ENCODE measurements around the gene TTBK1. TPM values are rescaled to one million over a fixed set of nuclear protein-coding genes. Genes with fewer than 3 reads are reported as not detected.

TTBK1 gene
- polyA plus RNA-seq, 1 donor from 2014 or later = 4.2 TPM

DNA sequence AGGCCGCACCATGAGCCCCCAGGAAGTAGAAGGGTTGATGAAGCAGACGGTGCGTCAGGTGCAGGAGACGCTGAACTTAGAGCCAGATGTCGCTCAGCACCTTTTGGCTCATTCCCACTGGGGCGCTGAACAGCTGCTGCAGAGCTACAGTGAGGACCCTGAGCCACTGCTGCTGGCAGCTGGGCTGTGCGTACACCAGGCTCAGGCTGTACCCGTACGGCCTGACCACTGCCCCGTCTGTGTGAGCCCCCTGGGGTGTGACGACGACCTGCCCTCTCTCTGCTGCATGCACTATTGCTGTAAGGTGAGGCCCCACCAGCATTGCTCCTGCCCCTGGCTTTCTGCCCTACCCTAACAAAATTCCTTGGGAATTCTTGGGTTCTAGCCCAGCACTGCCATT lies 27.1 kb upstream of the TTBK1 start:
- Histone ChIP-seq H3F3A (ENCODE audit: insufficient read depth, low read length, poor library complexity, severe bottlenecking) (no peaks in the 10 kb centered on the region), H3K36me3 (ENCODE audit: insufficient read depth, low read length) (no peaks in the 10 kb centered on the region), H3K79me2 (replicated peaks; ENCODE audit: insufficient read depth, low read length) (no peaks in the 10 kb centered on the region), H3K27ac (ENCODE audit: low read length) (no peak overlapping the region), H3K9ac (ENCODE audit: low read length) (no peak overlapping the region), H3K9me3 (ENCODE audit: low read length) (no peaks in the 10 kb centered on the region), H3K27me3 (ENCODE audit: insufficient read depth, low read depth, low read length) (no peaks in the 10 kb centered on the region), H3K4me3 (ENCODE audit: low read length) (no peak overlapping the region), H3K9me2 (ENCODE audit: insufficient read depth, low read length) (no peaks in the 10 kb centered on the region), H3K4me2 (ENCODE audit: low read length) (no peak overlapping the region), H4K20me1 (ENCODE audit: insufficient read depth) (no peaks in the 10 kb centered on the region), H2AFZ (ENCODE audit: low read depth, low read length) (no peak overlapping the region)
- TF ChIP-seq EP300 (conservative IDR thresholded peaks at IDR 0.05; ENCODE audit: poor library complexity, severe bottlenecking) (no peak), SMC3 (conservative IDR thresholded peaks at IDR 0.05; ENCODE audit: poor library complexity) (no peak), POLR2AphosphoS5 (IDR thresholded peaks at IDR 0.05) (no peak), RAD21 (conservative IDR thresholded peaks at IDR 0.05) (no peak), EZH2 (IDR thresholded peaks at IDR 0.05; ENCODE audit: borderline replicate concordance, insufficient read depth, low read length, poor library complexity, severe bottlenecking) (no peak), MXI1 (conservative IDR thresholded peaks at IDR 0.05; ENCODE audit: poor library complexity, severe bottlenecking) (no peak), TAF1 (IDR thresholded peaks at IDR 0.05; ENCODE audit: low read depth) (no peak)
- TF ChIP-seq, protein P1, sequence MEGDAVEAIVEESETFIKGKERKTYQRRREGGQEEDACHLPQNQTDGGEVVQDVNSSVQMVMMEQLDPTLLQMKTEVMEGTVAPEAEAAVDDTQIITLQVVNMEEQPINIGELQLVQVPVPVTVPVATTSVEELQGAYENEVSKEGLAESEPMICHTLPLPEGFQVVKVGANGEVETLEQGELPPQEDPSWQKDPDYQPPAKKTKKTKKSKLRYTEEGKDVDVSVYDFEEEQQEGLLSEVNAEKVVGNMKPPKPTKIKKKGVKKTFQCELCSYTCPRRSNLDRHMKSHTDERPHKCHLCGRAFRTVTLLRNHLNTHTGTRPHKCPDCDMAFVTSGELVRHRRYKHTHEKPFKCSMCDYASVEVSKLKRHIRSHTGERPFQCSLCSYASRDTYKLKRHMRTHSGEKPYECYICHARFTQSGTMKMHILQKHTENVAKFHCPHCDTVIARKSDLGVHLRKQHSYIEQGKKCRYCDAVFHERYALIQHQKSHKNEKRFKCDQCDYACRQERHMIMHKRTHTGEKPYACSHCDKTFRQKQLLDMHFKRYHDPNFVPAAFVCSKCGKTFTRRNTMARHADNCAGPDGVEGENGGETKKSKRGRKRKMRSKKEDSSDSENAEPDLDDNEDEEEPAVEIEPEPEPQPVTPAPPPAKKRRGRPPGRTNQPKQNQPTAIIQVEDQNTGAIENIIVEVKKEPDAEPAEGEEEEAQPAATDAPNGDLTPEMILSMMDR (IDR thresholded peaks at IDR 0.05; ENCODE audit: poor library complexity, severe bottlenecking) = no peak
- TF ChIP-seq, protein P2, sequence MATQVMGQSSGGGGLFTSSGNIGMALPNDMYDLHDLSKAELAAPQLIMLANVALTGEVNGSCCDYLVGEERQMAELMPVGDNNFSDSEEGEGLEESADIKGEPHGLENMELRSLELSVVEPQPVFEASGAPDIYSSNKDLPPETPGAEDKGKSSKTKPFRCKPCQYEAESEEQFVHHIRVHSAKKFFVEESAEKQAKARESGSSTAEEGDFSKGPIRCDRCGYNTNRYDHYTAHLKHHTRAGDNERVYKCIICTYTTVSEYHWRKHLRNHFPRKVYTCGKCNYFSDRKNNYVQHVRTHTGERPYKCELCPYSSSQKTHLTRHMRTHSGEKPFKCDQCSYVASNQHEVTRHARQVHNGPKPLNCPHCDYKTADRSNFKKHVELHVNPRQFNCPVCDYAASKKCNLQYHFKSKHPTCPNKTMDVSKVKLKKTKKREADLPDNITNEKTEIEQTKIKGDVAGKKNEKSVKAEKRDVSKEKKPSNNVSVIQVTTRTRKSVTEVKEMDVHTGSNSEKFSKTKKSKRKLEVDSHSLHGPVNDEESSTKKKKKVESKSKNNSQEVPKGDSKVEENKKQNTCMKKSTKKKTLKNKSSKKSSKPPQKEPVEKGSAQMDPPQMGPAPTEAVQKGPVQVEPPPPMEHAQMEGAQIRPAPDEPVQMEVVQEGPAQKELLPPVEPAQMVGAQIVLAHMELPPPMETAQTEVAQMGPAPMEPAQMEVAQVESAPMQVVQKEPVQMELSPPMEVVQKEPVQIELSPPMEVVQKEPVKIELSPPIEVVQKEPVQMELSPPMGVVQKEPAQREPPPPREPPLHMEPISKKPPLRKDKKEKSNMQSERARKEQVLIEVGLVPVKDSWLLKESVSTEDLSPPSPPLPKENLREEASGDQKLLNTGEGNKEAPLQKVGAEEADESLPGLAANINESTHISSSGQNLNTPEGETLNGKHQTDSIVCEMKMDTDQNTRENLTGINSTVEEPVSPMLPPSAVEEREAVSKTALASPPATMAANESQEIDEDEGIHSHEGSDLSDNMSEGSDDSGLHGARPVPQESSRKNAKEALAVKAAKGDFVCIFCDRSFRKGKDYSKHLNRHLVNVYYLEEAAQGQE (IDR thresholded peaks at IDR 0.05; ENCODE audit: borderline replicate concordance) = no peak

- no peaks in the 10 kb centered on the region for H3K9me3 ChIP-seq (ENCODE audit: low read length)
- H2AFZ ChIP-seq (ENCODE audit: low read depth, low read length) = no peak overlapping the region
- TF ChIP-seq EZH2 (IDR thresholded peaks at IDR 0.05; ENCODE audit: borderline replicate concordance, insufficient read depth, low read length, poor library complexity, severe bottlenecking) (no peak), SMC3 (conservative IDR thresholded peaks at IDR 0.05; ENCODE audit: poor library complexity) (no peak), MXI1 (conservative IDR thresholded peaks at IDR 0.05; ENCODE audit: poor library complexity, severe bottlenecking) (no peak), RAD21 (conservative IDR thresholded peaks at IDR 0.05) (no peak), EP300 (conservative IDR thresholded peaks at IDR 0.05; ENCODE audit: poor library complexity, severe bottlenecking) (no peak), POLR2AphosphoS5 (IDR thresholded peaks at IDR 0.05) (no peak), TAF1 (IDR thresholded peaks at IDR 0.05; ENCODE audit: low read depth) (no peak)
- TF ChIP-seq, protein P2 (IDR thresholded peaks at IDR 0.05; ENCODE audit: borderline replicate concordance) = no peak
- TF ChIP-seq, protein P1 (IDR thresholded peaks at IDR 0.05; ENCODE audit: poor library complexity, severe bottlenecking) = no peak
- H3K9me2 ChIP-seq (ENCODE audit: insufficient read depth, low read length) = no peaks in the 10 kb centered on the region
- no peaks in the 10 kb centered on the region for H3K27me3 ChIP-seq (ENCODE audit: insufficient read depth, low read depth, low read length)
- H3K9ac ChIP-seq (ENCODE audit: low read length) = no peak overlapping the region
- no peaks in the 10 kb centered on the region for H4K20me1 ChIP-seq (ENCODE audit: insufficient read depth)
- no peaks in the 10 kb centered on the region for H3K36me3 ChIP-seq (ENCODE audit: insufficient read depth, low read length)
- no peaks in the 10 kb centered on the region for H3K79me2 ChIP-seq (replicated peaks; ENCODE audit: insufficient read depth, low read length)
- H3K4me2 ChIP-seq (ENCODE audit: low read length) = no peak overlapping the region
- H3F3A ChIP-seq (ENCODE audit: insufficient read depth, low read length, poor library complexity, severe bottlenecking) = no peaks in the 10 kb centered on the region
- no peak overlapping the region for H3K4me3 ChIP-seq (ENCODE audit: low read length)
- H3K27ac ChIP-seq (ENCODE audit: low read length) = no peak overlapping the region
Measured at GRCh38 chr6:43217351-43217750, 25.9 kb upstream of the TTBK1 start.

All from neural cell (in vitro differentiated cells).